Cardiac fibroblast (primary cell): Measurements from ENCODE around the gene BRD7.
A peak's percentile ranks its signal among the peaks of the same experiment; 100 is the strongest.

Source experiments
- DNase-seq, 2 donors: peaks; one replicate each; pipeline versions ENCODE4 v3.0.0 to v3.0.0-alpha.2; 2010; ENCODE audit warnings: low read depth in 2 of 2
- H3K4me3 ChIP-seq, 2 donors: replicated peaks in 1 of 2; 1 replicate in 1 of 2; 2 replicates in 1 of 2; pipeline ENCODE4 v1.5.1; 2011; ENCODE audit warnings: low read depth in 2 of 2, low read length in 2 of 2, mild to moderate bottlenecking in 2 of 2, moderate library complexity in 1 of 2
- TF ChIP-seq, protein P1 (sequence below): IDR thresholded peaks from one replicate; pipeline ENCODE4 v1.5.1; 2011; ENCODE audit warnings: low read depth, mild to moderate bottlenecking, low read length, inconsistent platforms

BRD7 gene

GRCh38 chr16:50396761-50397535, 28.2 kb upstream of the BRD7 start:
- H3K4me3 ChIP-seq = no peak overlapping the region
- TF ChIP-seq, protein P1, sequence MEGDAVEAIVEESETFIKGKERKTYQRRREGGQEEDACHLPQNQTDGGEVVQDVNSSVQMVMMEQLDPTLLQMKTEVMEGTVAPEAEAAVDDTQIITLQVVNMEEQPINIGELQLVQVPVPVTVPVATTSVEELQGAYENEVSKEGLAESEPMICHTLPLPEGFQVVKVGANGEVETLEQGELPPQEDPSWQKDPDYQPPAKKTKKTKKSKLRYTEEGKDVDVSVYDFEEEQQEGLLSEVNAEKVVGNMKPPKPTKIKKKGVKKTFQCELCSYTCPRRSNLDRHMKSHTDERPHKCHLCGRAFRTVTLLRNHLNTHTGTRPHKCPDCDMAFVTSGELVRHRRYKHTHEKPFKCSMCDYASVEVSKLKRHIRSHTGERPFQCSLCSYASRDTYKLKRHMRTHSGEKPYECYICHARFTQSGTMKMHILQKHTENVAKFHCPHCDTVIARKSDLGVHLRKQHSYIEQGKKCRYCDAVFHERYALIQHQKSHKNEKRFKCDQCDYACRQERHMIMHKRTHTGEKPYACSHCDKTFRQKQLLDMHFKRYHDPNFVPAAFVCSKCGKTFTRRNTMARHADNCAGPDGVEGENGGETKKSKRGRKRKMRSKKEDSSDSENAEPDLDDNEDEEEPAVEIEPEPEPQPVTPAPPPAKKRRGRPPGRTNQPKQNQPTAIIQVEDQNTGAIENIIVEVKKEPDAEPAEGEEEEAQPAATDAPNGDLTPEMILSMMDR = no peak
- DNase-seq = peak in 1 of 2 donors; percentile 36

- DNase-seq = no peak
- TF ChIP-seq, protein P1 = no peak
- no peak overlapping the region for H3K4me3 ChIP-seq
Measured at GRCh38 chr16:50395763-50396710, 27.2 kb upstream of the BRD7 start.

GRCh38 chr16:50393858-50394802, 25.3 kb upstream of the BRD7 start:
- no peak for DNase-seq
- no peak overlapping the region for H3K4me3 ChIP-seq
- TF ChIP-seq, protein P1 = no peak

DNA sequence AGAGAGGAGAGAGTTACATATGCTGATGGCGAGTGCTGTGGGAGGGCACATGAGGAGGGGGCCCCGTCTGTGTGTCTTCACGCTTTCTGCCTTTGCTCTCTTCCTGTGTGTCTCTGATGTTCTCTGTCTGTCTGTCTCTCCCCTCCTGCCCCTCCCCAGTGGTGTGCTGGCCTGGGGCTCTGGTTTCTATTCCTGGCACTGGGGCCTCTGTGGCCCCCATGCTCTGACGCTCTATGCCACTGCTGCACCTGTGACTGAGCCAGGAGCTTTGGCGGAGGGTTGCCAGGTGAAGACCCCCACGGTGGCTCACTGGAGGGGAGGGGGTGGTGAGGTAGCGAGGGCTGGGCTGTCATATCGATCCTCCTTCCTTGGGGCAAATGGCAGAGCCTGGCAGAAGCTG, 24.6 kb upstream of the BRD7 start:
- no peak for DNase-seq
- TF ChIP-seq, protein P1 = no peak
- no peak overlapping the region for H3K4me3 ChIP-seq

GRCh38 chr16:50390914-50391716, 22.3 kb upstream of the BRD7 start:
- TF ChIP-seq, protein P1 = no peak
- no peak overlapping the region for H3K4me3 ChIP-seq
- DNase-seq = no peak
